Stimulated activated CD4-positive, alpha-beta T cell treated with anti-CD3 and anti-CD28 coated beads, Interleukin-12 subunit alpha, Interleukin-12 subunit beta, amount 100 ng/mL, for 48 hours (primary cell): Measurements from ENCODE around the gene PSME2.

Experiments
- DNase-seq, 3 donors: peaks; one replicate each; pipeline ENCODE4 v3.0.0-alpha.2; 2020; ENCODE audit warnings: low read depth in 2 of 3, low spot score in 1 of 3

Gene PSME2

GRCh38 chr14:24095271-24096068, 50.9 kb downstream of the PSME2 start:
- DNase-seq = peak; percentile 53 to 61 (median 56)

- DNase-seq = no peak
Measured at GRCh38 chr14:24094841-24095270, 51.6 kb downstream of the PSME2 start.

GRCh38 chr14:24093901-24094840, 52.2 kb downstream of the PSME2 start, which contains the start of gene PCK2:
PCK2 (plus strand) TSS chr14:24094311; CDS start chr14:24094406, 95 bp downstream.
- DNase-seq = peak; percentile 75 to 88 (median 87)
